AG08396 (cell line): ENCODE results near the gene ASS1.
"Not testable (repeated sequence)": the region's sequence is repeated elsewhere in the genome, so short reads cannot be mapped to it uniquely, and the experiment has no call there.

Source experiments
- DNase-seq: peaks from one replicate; pipeline ENCODE4 v3.0.0; 2012; ENCODE audit warnings: low spot score, mixed read lengths

ASS1 gene

GRCh38 chr9:130434656-130435055, 10.1 kb upstream of the ASS1 start:
- not testable (repeated sequence) for DNase-seq

- DNase-seq, result no peak
Observed at GRCh38 chr9:130437011-130437789, 7.6 kb upstream of the ASS1 start.

GRCh38 chr9:130438382-130438981, 6.3 kb upstream of the ASS1 start:
- no peak for DNase-seq

GRCh38 chr9:130441031-130441430, 3.7 kb upstream of the ASS1 start:
- DNase-seq, result no peak

- no peak for DNase-seq
Observed at GRCh38 chr9:130442746-130443455, 1.9 kb upstream of the ASS1 start.

GRCh38 chr9:130443456-130443801, 1.3 kb upstream of the ASS1 start:
- DNase-seq, result no peak

- no peak for DNase-seq
Observed at GRCh38 chr9:130443840-130444492, 795 bp upstream of the ASS1 start.

- peak; percentile 72 for DNase-seq
Observed at GRCh38 chr9:130445268-130445983, 665 bp downstream of the ASS1 start.

GRCh38 chr9:130446101-130446861, 1.5 kb downstream of the ASS1 start:
- peak; percentile 91 for DNase-seq

GRCh38 chr9:130447193-130447816, 2.5 kb downstream of the ASS1 start:
- DNase-seq, result no peak

- no peak for DNase-seq
Observed at GRCh38 chr9:130448035-130448624, 3.4 kb downstream of the ASS1 start.

GRCh38 chr9:130448771-130449603, 4.2 kb downstream of the ASS1 start:
- no peak for DNase-seq

- no peak for DNase-seq
Observed at GRCh38 chr9:130450344-130451003, 5.7 kb downstream of the ASS1 start.

GRCh38 chr9:130451004-130451390, 6.2 kb downstream of the ASS1 start:
- no peak for DNase-seq

GRCh38 chr9:130451509-130452388, 7.0 kb downstream of the ASS1 start:
- peak; percentile 95 for DNase-seq

- no peak for DNase-seq
Observed at GRCh38 chr9:130452835-130453234, 8.1 kb downstream of the ASS1 start.

- DNase-seq, result no peak
Observed at GRCh38 chr9:130453487-130453886, 8.7 kb downstream of the ASS1 start.
